ENCODE results near the gene LST1. TPM values are rescaled to one million over a fixed set of nuclear protein-coding genes. Genes with fewer than 3 reads are reported as not detected.
A peak's percentile ranks its signal among the peaks of the same experiment; 100 is the strongest.

Gene LST1
- total RNA-seq, 4 donors from 2014 or later, result 1.9 to 9.3 (median 6.8) TPM

- Histone ChIP-seq H3K27me3 (no peaks in the 10 kb centered on the region), H3K36me3 (peaks cover 29 to 40% (median 36%) of the 10 kb centered on the region in 4 donors), H3K9me3 (no peaks in the 10 kb centered on the region), H3K4me3 (peak overlapping the region; percentile 69 to 88 (median 77)), H3K4me1 (peaks cover 15 to 32% (median 24%) of the 10 kb centered on the region in 4 donors), H3K27ac (replicated peaks in 1 of 4) (peak overlapping the region; percentile 92 to 99 (median 96))
- intact Hi-C loops (cut with DNase I), result no loop called here
- TF ChIP-seq POLR2A (IDR thresholded peaks at IDR 0.05; ENCODE audit: low read depth) (no peak), POLR2AphosphoS5 (IDR thresholded peaks at IDR 0.05) (no peak), EP300 (IDR thresholded peaks at IDR 0.05) (no peak)
- TF ChIP-seq, protein P1, sequence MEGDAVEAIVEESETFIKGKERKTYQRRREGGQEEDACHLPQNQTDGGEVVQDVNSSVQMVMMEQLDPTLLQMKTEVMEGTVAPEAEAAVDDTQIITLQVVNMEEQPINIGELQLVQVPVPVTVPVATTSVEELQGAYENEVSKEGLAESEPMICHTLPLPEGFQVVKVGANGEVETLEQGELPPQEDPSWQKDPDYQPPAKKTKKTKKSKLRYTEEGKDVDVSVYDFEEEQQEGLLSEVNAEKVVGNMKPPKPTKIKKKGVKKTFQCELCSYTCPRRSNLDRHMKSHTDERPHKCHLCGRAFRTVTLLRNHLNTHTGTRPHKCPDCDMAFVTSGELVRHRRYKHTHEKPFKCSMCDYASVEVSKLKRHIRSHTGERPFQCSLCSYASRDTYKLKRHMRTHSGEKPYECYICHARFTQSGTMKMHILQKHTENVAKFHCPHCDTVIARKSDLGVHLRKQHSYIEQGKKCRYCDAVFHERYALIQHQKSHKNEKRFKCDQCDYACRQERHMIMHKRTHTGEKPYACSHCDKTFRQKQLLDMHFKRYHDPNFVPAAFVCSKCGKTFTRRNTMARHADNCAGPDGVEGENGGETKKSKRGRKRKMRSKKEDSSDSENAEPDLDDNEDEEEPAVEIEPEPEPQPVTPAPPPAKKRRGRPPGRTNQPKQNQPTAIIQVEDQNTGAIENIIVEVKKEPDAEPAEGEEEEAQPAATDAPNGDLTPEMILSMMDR (IDR thresholded peaks at IDR 0.05), result no peak
- 5% methylated on average over 15 of the region's 15 CpGs for WGBS
- no peak for DNase-seq (ENCODE audit: extremely low spot score)
Measured at GRCh38 chr6:31621320-31621939, 35.4 kb downstream of the LST1 start.

DNA sequence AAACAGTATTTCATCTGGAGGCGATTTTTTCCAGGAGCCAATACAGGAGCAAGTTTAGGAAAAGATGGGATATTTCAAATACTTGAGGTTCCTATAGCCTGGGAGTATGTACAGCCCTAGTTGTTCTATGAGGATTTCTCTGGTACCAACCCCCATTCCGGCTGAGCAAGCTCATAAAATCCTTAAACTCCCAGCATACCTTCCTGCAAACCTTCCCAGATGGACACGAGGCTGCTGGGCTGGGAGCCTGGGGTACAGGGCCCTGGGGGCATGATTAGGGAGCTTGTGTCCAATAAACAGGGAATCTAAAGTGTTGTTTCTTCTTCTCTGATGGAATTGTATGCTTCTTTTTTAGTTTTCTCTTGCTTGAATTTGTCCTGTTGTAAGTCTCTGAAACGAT, 35.9 kb downstream of the LST1 start:
- Histone ChIP-seq H3K9me3 (no peaks in the 10 kb centered on the region), H3K4me3 (peak overlapping the region; percentile 69 to 88 (median 77)), H3K27me3 (no peaks in the 10 kb centered on the region), H3K27ac (replicated peaks in 1 of 4) (peak overlapping the region; percentile 92 to 99 (median 96)), H3K36me3 (peaks cover 35 to 45% (median 41%) of the 10 kb centered on the region in 4 donors), H3K4me1 (peaks cover 15 to 32% (median 24%) of the 10 kb centered on the region in 4 donors)
- no peak for DNase-seq (ENCODE audit: extremely low spot score)
- WGBS, result 23% methylated on average over 4 of the region's 4 CpGs
- intact Hi-C loops (cut with DNase I), result no loop called here
- TF ChIP-seq, protein P1 (IDR thresholded peaks at IDR 0.05), result no peak
- no peak for TF ChIP-seq POLR2A (IDR thresholded peaks at IDR 0.05; ENCODE audit: low read depth)

DNA sequence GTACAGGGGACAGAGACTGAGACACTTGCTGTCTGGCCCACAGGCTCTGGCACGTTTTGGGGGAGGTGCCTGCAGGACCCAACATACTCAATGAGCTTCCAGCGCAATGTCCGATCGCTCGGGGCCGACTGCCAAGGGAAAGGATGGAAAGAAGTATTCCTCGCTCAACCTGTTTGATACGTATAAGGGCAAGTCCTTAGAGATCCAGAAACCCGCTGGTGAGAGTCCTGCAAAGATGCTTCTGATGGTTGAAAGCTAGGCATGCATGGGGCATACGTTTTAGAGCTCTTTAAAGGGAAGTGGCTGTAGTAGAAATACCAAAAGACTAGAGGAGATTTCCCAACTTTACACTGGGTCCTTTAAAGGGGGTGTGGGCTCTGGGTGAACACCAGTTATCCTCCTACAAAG, 36.6 kb downstream of the LST1 start:
- peaks cover 42 to 52% (median 48%) of the 10 kb centered on the region in 4 donors for H3K36me3 ChIP-seq
- 42% methylated on average over 10 of the region's 10 CpGs for WGBS
- no peak for DNase-seq (ENCODE audit: extremely low spot score)
- no peaks in the 10 kb centered on the region for H3K27me3 ChIP-seq
- H3K4me1 ChIP-seq, result peaks cover 15 to 32% (median 24%) of the 10 kb centered on the region in 4 donors
- intact Hi-C loops (cut with DNase I), result no loop called here
- no peaks in the 10 kb centered on the region for H3K9me3 ChIP-seq
- H3K4me3 ChIP-seq, result no peak overlapping the region
- TF ChIP-seq POLR2A (IDR thresholded peaks at IDR 0.05; ENCODE audit: low read depth), result no peak
- no peak for TF ChIP-seq EP300 (IDR thresholded peaks at IDR 0.05)
- TF ChIP-seq, protein P1 (IDR thresholded peaks at IDR 0.05), result no peak
- no peak for TF ChIP-seq POLR2AphosphoS5 (IDR thresholded peaks at IDR 0.05)
- peak overlapping the region; percentile 92 to 99 (median 96) for H3K27ac ChIP-seq (replicated peaks in 1 of 4)

DNA sequence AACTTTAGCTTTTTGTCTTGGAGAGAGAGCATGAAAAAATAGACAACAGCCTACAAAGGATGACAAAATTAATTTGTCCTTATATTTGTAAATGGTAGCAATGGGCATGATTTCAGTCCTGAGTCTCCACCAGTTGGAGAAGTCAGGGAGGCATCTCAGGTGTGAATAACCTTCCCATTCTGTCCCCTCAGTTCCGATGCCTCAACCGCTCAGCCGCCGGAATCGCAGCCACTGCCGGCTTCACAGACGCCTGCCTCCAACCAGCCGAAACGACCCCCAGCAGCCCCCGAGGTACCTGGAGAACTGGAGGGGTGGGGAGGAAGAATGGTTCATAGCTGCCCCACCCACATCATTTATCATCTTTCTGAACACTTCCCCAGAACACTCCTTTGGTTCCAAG, 38.0 kb downstream of the LST1 start:
- Histone ChIP-seq H3K4me3 (no peak overlapping the region), H3K4me1 (peaks cover 15 to 32% (median 23%) of the 10 kb centered on the region in 4 donors), H3K36me3 (peaks cover 55 to 66% (median 62%) of the 10 kb centered on the region in 4 donors), H3K27me3 (no peaks in the 10 kb centered on the region), H3K9me3 (no peaks in the 10 kb centered on the region), H3K27ac (replicated peaks in 1 of 4) (no peak overlapping the region)
- no peak for DNase-seq (ENCODE audit: extremely low spot score)
- 79% methylated on average over 10 of the region's 10 CpGs for WGBS
- TF ChIP-seq EP300 (IDR thresholded peaks at IDR 0.05) (no peak), POLR2AphosphoS5 (IDR thresholded peaks at IDR 0.05) (no peak), POLR2A (IDR thresholded peaks at IDR 0.05; ENCODE audit: low read depth) (no peak)
- TF ChIP-seq, protein P1 (IDR thresholded peaks at IDR 0.05), result no peak
- intact Hi-C loops (cut with DNase I), result no loop called here

Data from esophagus muscularis mucosa (tissue), 4 donors.